A204.1 (cell line): Measurements from ENCODE around the gene WTIP.

Experiments used
- FAIRE-seq: peaks from 2 replicates; lab custom pipeline; 2012; peaks lifted over from hg19 to GRCh38; lab: Jason Lieb, UNC

WTIP gene

DNA sequence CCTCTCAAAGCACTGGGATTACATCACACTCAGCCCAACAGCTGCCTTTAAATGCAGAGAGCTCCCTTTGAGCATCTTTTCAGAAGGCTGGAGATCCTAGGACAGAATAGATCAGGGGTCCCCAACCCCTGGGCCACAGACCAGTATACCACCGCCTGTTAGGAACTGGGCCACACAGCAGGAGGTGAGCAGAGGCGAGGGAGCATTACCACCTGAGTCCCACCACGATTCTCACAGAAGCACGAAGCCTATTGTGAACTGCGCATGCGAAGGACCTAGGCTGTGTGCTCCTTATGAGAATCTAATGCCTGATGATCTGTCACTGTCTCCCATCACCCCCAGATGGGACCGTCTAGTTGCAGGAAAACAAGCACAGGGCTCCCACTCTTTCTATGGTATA is 2.2 kb upstream of the WTIP start:
- no peak for FAIRE-seq

DNA sequence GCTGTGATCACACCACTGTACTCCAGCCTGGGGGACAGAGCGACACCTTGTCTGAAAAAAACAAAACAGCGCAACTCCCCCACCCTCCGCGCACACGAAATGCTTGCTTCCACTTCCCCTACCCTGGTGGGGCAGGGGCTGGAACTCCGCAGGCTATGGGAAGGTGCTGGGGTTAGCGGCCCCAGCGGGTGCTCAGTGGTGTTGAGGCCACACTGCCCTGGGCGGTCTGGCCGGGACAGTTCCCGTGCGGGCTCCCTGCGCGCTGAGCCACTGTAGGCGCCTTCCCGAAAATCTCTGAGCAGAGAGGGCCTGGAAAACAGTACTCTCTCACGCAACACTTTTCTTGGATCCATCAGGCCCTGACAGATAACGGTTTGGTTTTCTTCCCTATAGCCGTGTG is 1.1 kb upstream of the WTIP start:
- no peak for FAIRE-seq

DNA sequence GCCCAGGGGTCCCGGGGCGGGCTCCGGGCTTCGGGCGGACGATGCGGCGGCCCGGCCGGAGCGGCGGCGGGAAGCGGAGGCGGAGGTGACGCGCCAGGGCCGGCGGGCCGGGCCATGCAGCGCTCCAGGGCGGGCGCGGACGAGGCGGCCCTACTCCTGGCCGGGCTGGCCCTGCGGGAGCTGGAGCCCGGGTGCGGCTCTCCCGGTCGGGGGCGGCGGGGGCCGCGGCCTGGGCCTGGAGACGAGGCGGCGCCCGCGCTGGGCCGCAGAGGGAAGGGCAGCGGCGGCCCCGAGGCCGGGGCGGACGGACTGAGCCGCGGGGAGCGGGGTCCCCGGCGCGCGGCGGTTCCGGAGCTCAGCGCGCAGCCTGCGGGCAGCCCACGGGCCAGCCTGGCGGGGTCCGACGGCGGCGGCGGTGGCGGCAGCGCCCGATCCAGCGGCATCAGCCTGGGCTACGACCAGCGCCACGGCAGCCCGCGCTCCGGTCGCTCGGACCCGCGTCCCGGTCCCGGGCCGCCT is 362 bp downstream of the WTIP start:
- no peak for FAIRE-seq

DNA sequence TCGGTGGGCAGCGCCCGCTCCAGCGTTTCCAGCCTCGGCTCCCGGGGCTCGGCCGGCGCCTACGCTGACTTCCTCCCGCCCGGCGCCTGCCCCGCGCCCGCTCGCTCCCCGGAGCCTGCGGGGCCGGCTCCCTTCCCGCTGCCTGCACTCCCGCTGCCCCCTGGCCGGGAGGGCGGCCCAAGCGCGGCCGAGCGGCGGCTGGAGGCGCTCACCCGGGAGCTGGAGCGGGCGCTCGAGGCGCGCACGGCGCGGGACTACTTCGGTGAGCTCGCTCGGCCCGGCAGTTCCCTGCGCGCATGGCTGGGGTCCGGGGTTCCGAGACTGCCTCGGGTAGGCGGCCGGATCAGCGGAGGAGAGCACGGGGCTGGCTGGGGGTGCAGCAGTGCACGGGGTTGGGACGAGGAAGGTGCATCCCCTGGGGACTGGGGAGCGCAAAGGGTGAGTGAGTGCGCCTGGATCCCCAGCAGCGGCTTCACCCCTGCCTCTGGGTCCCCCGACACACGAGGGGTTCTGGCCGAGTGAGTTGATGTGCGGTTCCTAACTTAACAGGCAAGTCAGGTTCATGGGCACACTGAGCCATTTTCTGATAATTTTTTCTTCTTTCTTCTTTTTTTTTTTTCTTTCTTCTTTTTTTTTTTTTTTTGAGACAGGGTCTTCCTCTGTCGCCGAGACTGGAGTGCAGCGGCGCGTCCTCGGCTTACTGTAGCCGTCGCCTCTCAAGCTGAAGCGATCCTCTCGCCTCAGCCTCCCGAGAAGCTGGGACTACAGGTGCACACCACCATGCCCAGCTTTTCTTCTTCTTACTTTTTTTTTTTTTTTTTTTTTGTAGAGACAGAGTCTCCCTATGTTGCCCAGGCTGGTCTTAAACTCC is 1.1 kb downstream of the WTIP start:
- FAIRE-seq, result no peak

DNA sequence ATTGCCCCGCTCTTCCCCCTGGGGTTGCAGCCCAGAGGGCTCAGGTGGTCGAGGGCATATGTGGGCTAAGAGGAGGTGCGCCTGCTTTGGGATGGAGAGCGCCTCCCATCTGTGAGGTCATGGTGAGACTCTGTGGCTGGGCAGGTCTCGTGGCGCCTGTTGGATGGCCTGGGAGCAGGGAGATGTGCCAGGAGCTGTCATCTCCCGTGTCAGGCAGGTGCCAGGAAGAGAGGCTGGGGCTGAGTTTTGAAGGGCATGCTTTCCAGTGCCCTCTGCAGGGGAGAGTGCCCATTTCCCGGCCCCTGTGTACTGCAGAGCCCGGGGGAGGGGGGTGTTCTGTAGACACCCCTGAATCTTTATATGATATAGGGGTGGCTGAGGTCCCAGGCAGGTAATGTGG is 2.8 kb downstream of the WTIP start:
- FAIRE-seq, result no peak

DNA sequence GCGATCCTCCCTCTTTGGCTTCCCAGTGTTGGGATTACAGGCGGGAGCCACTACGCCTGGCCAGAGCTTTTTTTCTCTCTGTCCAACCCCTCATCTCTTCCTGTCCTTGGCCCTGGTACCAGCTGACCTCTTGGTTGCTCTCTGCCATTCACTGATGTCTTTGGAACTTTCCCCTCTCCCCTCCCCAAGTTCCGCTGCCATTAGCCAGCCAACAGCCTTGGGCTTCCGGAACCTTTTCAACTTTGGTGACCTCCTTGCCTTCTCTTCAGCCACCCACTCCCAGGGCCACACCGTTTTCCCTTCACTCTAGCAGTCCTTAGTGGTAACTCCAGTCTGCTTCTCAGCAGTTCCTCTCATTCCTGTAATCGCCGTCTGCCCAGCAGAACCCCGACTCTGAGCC is 4.3 kb downstream of the WTIP start:
- no peak for FAIRE-seq

DNA sequence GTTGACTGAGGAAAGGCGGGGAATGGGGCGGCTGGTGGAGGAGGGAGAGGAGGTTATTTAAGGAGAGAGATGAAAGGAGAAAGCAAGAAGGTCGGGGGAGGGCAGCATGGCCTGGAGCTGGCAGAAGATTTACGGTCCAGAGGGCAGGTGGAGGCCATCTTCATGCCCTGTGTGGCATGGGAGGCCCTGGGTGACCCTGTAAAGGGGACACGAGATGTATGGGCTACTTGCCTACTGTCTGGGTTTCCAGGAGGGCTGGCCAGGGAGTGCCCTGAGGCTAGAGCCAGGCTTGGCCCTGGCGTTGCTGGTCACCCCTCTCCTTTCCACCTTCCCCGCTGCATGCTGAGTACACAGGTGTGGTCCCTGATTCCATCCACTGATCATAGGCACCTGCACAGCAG is 6.1 kb downstream of the WTIP start:
- FAIRE-seq, result no peak

DNA sequence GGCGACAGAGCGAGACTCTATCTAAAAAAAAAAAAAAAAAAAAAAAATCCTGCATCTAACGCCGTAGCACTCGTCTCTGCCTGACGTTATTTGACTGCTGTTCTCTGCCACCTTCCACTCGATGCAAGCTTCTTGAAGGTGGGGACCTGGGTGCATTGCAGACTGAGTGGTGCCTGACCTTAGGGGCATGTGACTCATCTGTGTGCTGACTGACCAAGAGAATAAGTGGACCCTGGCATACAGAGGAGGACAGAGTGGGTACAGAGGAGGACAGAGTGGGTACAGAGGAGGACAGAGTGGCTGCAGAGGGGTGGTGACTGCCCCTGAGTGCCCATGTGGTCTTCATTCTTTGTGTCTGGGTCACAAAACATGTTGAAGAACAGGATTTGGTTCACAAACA is 7.6 kb downstream of the WTIP start:
- FAIRE-seq, result no peak

DNA sequence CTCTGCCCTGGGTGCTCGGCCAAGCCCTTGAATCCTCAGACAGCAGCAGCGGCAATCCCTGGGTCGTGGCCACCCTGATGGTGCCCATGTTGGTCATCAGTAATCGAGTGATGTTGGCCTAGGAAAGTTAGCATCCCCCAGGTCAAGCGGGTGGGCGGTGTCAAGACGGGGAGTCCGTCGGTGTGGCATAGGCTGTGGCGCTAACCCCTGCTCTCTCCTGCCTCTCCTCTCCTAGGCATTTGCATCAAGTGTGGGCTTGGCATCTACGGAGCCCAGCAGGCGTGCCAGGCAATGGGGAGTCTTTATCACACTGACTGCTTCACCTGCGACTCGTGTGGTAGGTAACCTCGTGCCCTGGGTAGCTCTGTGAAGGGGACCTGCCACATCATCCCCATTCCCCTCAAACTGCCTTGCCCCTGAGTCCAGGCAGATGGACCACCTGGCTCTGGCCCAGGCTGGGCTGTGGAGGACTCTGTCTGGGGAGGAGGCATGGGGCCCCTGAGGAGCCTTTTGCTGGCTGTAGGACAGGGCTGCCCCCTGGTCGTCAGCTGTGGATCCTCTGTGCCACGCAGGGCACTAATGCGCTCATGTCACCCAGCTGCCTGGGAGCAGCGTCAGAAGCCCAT is 8.7 kb downstream of the WTIP start:
- no peak for FAIRE-seq

DNA sequence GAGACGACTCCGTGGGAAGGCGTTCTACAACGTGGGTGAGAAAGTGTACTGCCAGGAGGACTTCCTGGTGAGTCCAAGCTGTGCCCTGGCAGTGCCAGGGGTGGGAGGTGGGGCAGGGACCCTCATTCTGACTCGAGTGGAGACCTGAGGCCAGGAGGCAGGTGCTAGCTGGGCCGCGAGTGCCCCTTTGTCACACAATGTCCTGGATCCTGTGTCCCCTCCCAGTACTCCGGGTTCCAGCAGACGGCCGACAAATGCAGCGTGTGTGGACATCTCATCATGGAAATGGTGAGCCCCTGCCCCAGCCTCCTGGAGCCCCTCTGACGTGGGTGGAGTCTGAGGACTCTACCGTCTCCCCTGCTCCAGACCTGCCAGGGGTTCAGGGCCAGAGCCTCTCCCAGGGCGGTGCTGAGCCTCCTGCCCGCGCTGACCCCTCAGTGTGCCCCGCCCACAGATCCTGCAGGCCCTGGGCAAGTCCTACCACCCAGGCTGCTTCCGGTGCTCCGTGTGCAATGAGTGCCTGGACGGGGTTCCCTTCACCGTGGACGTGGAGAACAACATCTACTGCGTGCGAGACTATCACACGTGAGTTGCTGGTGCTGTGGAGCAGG is 11.6 kb downstream of the WTIP start:
- no peak for FAIRE-seq

DNA sequence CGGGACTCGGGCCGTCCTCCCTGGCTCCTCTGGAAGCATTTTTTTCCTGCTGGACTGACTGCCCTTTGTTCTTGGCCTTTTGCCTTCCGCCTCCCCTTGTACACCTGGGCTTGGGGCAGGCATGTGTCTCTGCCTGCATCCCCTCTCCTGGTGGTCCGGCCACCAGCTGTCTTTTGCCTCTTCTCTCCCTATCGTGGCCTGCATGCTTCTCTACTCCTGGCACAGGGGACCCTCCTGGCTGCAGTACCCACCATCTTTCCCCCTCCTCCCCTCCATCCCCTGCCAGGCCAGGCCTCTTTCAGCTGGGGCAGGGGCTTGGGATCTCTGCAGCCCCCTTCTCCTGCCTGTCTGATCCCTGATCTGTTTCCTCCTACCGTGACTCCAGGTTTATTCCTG is 12.1 kb downstream of the WTIP start:
- no peak for FAIRE-seq

DNA sequence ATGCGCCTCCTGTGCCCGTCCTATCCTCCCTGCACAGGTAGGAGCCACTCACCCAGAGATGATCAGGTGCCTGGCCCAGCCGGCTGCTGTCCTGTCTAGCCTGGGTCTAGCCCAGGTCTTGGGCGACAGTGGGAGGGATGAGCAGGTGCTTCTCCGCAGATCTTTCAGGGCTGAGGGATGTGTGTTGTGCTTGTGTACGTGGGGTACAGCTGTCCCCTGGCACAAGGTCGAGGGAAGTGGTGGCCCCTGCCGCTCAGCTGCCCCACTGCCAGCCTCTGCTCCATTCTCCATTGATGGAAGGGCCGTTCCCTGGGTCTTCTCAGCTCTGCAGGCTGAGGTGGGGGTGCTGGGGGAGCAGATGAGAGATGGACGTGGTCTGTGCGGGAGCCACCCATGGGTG is 13.0 kb downstream of the WTIP start:
- FAIRE-seq, result no peak

DNA sequence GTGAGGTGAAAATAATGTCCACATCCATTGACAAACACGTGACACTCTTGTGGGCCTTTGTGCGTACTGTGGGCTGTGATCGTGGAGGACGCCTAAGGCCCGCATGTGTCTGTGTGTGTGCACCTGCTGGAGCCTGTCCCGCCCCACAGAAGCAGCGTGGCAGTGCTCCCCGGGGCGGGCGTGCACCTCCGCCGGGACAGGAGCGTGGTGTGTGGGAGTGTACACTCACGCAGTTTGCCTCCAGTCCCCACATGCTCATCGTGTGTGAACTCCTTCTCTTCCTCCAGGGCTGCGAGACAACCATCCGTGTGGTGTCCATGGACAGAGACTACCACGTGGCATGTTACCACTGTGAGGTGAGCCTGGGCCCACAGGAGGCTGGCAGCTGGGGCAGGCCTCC is 13.9 kb downstream of the WTIP start:
- no peak for FAIRE-seq

DNA sequence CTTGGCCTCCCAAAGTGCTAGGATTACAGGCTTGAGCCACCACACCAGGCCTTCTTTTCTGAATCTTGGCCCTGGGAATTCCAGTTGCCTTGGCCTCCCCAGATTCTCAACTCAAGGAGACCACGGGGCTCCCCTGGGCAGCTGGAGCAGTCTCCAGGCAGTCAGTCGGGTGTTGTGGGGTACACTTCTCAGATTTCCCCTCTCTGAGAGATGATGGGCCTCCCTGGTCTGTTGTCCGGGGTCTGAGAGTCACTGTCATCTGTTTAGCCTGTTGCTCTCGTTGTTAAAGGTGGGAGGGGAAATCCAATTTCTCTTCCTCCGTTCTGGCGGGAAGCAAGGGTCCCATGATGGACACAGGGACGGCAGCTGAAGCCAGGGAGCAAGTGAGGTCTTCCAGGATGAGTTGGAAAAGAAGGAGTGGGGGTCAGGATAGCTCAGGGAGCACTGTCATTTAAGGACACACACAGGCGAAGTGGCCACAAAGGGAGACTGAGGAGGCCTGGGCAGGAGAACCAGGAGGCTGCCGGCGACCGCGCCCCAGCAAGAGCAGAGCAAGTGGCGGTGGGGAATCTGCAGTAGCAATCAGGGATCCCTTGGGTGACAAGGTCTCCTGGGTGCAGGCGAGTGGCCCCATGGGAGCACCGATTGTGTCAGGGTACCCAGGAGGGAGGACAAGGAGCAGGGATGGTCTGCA is 15.7 kb downstream of the WTIP start:
- FAIRE-seq, result no peak

DNA sequence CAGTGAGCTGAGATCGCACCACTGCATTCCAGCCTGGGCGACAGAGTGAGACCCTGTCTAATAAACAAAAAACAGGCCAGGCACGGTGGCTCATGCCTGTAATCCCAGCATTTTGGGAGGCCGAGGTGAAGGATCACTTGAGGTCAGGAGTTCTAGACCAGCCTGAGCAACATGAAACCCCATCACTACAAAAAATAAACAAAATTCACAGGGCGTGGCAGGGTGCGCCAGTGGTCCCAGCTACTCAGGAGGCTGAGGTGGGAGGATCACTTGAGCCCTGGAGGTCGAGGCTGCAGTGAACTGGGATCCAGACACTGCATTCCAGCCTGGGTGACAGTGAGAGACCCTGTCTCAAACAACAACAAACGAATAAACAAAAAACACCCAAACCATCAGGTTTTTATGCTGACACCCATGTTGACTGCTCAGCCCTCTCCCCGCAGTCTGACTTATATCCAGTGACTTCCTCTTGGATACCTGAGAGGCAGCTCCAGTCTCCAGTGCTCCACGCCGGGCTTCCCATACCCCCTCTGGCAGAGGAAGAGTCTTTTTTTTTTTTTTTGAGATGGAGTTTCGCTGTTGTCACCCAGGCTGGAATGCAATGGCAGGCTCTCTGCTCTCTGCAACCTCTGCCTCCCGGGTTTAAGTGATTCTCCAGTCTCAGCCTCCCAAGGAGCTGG is 17.7 kb downstream of the WTIP start:
- no peak for FAIRE-seq

DNA sequence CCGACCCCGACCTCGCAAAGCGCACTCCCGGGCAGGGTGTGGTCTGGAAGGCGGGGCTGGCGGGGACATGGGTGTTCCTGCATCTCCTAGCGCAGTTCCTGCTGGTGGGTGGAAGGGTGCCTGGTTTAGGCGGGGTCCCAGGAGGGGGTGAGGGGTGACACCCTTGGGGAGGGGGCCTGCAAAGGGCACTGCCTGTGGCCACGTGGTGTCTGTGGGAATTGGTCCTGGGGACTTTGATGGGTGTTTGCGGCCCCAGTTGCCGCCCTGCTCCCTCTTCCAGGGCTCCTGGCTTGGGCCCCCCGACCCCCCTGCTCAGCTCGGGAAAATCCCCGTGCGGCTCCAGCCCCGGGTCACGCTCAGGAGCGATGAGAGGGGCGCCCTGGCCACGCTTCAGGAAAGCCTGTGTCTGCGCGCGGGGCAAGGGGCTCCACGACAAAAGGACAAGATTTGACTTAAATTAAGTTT is 19.1 kb downstream of the WTIP start:
- no peak for FAIRE-seq

DNA sequence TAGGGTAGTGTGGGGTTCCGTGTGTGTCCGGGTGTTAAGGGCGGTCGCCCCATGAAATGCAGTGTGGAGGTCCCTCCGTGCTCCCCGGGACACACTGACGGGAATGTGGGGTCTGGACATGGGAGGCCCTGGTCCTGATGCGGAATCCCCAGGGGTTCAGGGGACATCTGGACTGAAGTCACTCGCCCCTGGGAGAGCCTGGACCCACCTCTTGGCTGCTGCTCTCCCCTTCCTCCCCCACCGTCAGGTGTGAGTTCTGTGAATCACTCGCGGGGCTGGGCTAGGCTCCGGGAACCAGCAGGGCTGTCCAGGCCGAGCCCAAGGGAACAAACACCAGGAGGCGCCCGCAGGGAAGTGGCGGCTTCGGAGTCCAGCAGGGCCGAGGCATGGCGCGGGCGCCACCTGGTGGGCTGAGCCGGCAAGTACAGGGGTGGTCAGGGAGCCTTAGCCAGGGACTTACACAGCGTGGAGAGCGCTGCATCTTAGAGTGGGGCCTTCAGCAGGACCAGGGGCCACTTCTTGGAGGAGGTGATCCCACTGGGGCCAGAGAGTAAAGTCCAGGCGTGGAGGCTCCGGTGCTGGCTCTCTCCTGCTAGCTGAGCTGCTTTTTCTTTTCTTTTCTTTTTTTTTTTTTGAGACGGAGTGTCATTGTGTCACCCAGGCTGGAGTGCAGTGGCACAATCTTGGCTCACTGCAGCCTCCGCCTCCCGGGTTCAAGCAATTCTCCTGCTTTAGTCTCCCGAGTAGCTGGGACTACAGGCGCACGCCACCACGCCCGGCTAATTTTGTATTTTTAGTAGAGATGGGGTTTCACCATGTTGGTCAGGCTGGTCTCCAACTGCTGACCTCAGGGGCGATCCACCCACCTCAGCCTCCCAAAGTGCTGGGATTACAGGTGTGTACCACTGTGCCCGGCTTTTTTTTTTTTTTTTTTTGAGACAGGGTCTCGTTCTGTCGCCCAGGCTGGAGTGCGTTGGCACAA is 20.1 kb downstream of the WTIP start:
- no peak for FAIRE-seq

DNA sequence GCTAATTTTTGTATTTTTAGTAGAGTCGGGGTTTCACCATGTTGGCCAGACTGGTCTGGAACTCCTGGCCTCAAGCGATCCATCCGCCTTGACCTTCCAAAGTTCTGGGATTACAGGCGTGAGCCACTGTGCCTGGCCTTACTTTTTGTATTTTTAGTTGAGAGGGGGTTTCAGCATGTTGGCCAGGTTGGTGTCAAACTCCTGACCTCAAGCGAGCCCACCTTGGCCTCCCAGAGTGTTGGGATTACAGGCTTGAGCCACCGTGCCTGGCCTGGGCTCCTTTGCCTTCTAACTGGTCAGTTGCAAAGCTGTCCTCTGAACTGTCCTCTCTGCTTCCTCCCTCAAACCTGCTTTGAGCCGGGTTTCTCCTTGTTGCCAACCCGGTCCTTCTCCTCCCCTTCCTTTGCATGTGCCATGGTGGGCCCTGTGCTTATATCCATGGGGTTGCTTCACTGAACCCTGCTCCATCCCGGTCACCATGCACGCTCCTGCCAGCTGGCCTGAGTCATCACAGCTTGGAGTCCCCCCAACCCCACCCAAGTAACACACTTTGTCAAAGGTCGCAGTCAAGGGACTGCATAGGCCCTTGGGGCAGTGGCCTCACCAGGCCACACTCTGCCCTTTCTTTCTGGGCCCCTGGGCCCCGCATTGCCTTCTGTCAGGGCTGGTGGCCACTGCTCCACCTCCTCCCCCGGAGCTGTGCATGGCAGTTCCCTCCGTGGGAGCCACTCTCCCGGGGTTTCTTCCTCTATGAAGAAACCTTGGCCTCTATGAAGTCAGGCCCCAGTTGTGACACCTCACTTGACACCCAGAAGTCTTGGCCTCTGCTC is 21.2 kb downstream of the WTIP start:
- no peak for FAIRE-seq

DNA sequence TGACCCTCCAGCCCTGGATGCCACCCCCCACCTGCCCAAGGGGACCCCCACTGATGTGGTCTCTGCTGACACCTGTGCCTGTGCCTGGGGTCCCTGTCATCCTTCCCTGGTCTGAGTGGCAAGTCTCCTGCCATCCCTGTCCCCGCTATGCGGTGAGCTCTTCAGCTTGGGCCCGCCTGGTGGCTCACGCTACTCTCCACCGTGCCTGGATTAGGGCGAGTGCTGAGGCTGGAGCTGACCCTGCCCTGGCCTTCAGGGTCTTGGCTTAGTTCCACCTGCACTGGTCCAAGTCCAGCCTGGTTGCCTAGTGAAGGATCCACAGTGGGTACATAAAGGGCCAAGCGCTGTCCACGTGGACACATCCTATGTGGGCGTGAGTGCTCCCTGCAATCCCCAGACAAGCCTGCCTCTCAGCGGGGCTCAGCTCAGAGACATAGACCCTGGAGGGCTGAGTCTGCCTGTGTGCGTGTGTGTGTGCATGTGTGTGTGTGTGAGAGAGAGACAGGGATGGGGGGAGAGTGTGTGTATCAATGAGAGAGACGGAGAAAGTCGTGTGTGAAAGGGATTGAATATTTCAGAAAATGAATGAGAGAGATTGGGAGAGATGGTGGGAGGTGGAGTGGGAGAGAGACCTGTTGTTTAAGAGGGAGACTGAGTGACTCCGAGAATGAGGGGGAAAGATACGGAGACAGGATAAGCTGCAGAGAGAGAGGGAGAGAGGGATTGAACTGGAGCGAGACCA is 22.1 kb downstream of the WTIP start:
- FAIRE-seq, result no peak
